ENCODE data around the gene IPO5.

DNA sequence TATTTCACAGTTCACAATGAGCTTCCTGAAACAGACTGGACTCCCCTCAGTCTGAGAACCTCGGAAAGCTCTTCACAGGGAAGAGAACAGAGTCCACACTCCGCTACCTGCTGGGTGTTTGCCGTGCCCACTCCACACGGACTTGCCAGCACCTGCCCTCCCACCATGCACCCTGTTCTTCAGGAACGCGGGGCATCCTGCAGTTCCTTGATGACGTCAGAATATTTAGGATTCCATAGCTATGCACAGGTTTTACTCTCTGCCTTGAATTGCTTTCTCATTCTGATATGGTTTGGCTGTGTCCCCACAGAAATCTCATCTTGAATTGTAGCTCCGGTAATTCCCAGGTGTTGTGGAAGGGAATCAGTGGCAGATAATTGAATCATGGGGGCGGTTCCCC lies 115.0 kb downstream of the IPO5 start:
- TF ChIP-seq, protein P1, sequence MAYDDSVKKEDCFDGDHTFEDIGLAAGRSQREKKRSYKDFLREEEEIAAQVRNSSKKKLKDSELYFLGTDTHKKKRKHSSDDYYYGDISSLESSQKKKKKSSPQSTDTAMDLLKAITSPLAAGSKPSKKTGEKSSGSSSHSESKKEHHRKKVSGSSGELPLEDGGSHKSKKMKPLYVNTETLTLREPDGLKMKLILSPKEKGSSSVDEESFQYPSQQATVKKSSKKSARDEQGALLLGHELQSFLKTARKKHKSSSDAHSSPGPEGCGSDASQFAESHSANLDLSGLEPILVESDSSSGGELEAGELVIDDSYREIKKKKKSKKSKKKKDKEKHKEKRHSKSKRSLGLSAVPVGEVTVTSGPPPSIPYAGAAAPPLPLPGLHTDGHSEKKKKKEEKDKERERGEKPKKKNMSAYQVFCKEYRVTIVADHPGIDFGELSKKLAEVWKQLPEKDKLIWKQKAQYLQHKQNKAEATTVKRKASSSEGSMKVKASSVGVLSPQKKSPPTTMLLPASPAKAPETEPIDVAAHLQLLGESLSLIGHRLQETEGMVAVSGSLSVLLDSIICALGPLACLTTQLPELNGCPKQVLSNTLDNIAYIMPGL (CRISPR knock-in tag; IDR thresholded peaks at IDR 0.05): no peak
- TF ChIP-seq, protein P2, sequence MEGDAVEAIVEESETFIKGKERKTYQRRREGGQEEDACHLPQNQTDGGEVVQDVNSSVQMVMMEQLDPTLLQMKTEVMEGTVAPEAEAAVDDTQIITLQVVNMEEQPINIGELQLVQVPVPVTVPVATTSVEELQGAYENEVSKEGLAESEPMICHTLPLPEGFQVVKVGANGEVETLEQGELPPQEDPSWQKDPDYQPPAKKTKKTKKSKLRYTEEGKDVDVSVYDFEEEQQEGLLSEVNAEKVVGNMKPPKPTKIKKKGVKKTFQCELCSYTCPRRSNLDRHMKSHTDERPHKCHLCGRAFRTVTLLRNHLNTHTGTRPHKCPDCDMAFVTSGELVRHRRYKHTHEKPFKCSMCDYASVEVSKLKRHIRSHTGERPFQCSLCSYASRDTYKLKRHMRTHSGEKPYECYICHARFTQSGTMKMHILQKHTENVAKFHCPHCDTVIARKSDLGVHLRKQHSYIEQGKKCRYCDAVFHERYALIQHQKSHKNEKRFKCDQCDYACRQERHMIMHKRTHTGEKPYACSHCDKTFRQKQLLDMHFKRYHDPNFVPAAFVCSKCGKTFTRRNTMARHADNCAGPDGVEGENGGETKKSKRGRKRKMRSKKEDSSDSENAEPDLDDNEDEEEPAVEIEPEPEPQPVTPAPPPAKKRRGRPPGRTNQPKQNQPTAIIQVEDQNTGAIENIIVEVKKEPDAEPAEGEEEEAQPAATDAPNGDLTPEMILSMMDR (IDR thresholded peaks at IDR 0.05): no peak
- TF ChIP-seq, protein P3, sequence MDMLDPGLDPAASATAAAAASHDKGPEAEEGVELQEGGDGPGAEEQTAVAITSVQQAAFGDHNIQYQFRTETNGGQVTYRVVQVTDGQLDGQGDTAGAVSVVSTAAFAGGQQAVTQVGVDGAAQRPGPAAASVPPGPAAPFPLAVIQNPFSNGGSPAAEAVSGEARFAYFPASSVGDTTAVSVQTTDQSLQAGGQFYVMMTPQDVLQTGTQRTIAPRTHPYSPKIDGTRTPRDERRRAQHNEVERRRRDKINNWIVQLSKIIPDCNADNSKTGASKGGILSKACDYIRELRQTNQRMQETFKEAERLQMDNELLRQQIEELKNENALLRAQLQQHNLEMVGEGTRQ (CRISPR knock-in tag; IDR thresholded peaks at IDR 0.05): no peak
- TF ChIP-seq CBFB (CRISPR knock-in tag; IDR thresholded peaks at IDR 0.05; ENCODE audit: low read depth) (no peak), FOXJ3 (CRISPR knock-in tag; IDR thresholded peaks at IDR 0.05; ENCODE audit: borderline replicate concordance) (no peak), ATF1 (CRISPR knock-in tag; IDR thresholded peaks at IDR 0.05) (no peak)
- TF ChIP-seq, protein P4, sequence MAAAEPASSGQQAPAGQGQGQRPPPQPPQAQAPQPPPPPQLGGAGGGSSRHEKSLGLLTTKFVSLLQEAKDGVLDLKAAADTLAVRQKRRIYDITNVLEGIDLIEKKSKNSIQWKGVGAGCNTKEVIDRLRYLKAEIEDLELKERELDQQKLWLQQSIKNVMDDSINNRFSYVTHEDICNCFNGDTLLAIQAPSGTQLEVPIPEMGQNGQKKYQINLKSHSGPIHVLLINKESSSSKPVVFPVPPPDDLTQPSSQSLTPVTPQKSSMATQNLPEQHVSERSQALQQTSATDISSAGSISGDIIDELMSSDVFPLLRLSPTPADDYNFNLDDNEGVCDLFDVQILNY (CRISPR knock-in tag; IDR thresholded peaks at IDR 0.05): no peak
- TF ChIP-seq, protein P5, sequence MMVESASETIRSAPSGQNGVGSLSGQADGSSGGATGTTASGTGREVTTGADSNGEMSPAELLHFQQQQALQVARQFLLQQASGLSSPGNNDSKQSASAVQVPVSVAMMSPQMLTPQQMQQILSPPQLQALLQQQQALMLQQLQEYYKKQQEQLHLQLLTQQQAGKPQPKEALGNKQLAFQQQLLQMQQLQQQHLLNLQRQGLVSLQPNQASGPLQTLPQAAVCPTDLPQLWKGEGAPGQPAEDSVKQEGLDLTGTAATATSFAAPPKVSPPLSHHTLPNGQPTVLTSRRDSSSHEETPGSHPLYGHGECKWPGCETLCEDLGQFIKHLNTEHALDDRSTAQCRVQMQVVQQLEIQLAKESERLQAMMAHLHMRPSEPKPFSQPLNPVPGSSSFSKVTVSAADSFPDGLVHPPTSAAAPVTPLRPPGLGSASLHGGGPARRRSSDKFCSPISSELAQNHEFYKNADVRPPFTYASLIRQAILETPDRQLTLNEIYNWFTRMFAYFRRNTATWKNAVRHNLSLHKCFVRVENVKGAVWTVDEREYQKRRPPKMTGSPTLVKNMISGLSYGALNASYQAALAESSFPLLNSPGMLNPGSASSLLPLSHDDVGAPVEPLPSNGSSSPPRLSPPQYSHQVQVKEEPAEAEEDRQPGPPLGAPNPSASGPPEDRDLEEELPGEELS (CRISPR knock-in tag; IDR thresholded peaks at IDR 0.05): no peak

All from WTC11 (cell line).